Hypothalamus (tissue), 51 donors: ENCODE results near the gene ATXN10.
"Not testable (repeated sequence)": the region's sequence is repeated elsewhere in the genome, so short reads cannot be mapped to it uniquely, and the experiment has no call there.

Experiments used
- DNase-seq, 51 donors: peaks; one replicate each; lab custom pipeline; 2025; lab: John Stamatoyannopoulos, UW

The ATXN10 gene, protein sequence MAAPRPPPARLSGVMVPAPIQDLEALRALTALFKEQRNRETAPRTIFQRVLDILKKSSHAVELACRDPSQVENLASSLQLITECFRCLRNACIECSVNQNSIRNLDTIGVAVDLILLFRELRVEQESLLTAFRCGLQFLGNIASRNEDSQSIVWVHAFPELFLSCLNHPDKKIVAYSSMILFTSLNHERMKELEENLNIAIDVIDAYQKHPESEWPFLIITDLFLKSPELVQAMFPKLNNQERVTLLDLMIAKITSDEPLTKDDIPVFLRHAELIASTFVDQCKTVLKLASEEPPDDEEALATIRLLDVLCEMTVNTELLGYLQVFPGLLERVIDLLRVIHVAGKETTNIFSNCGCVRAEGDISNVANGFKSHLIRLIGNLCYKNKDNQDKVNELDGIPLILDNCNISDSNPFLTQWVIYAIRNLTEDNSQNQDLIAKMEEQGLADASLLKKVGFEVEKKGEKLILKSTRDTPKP

DNA sequence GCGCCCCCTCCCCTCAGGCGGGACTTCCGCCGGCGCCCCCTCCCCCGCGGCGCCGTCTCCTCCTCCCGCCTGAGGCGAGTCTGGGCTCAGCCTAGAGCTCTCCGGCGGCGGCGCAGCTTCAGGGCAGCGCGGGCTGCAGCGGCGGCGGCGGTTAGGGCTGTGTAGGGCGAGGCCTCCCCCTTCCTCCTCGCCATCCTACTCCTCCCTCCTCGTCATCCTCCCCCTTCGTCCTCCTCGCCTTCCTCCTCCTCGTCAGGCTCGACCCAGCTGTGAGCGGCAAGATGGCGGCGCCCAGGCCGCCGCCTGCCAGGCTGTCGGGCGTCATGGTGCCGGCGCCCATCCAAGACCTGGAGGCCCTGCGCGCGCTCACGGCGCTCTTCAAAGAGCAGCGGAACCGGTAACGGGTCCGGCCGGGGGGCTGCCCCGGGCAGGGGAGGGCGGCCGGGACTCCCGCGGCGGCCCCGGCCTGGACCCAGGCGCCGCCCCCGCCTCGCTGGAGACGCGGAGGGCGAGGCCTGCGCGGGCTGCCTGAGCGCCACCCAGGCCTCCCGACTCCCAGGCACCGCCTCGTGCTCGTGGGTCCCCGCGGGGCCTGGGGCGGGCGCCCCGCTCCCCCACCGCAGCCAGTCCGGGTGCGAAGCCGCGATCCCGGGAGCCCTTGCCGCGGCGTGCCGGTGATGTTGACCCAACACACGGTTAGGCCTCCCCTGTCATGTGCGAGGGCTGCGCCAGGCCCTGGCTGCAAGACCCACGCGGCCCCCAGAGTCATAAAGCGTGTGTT is at the start of gene ATXN10:
Gene ATXN10 (plus strand): TSS at position 52 of the 781 bp plus-strand sequence. CDS start 230 bp downstream, at position 282.
- DNase-seq, result peak; percentile 11 to 93 (median 75)

DNA sequence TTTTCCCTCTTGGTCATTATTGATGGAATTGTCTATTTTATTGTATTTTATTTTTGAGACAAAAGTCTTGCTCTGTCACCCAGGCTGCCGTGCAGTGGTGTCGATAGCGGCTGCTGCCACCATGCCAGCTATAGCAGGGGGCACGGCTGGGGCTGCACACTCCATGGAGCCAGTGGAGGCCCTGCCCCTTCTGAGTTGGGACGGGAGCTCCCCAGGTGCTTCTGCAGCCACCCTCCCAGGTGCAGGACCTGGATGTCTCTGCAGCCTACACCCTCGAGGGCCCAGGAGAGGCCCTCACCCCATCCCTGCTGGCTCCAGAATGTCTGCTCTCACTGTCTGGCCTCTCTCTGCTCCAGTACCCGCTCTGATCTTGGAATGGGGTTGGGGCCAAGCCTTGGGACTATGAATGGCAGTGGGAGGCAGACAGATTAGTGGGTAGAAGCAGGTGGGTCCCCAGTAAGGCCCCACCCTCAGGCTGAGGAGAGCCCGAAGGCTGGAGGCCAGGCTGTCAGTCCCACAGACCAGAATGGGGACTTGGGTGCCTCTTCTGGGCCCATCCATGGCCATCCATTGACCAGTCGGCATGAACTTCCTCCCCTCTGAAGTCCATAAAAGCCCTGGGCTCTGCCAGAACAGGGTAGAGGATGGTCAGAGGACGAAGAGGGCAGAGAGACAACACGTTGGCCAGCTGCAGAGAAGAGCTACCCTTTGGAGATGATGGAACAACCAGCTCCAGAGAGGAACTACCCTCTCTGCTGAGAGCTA is 49.6 kb upstream of the ATXN10 start:
- no peak for DNase-seq

DNA sequence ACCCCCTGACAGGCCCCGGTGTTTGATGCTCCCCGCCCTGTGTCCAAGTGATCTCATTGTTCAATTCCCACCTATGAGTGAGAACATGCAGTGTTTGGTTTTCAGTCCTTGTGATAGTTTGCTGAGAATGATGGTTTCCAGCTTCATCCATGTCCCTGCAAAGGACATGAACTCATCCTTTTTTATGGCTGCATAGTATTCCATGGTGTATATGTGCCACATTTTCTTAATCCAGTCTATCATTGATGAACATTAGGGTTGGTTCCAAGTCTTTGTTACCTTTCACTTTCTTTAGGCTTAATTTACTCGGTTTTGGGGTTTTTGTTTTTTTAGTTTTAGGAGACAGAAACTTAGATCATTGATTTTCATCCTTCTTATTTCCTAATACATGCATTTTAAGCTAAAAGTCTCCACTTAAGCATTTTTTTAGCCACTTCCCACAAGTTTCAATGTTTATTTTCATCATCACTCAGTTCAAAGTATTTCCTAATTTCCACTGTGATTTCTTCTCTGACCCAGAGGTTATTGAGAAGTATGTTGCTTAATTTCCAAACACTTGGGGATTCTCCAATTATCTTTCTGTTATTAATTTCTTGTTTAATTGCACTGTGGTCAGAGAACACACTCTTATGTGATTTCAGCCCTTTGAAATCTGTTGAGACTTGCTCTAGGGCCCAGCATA is 48.0 kb upstream of the ATXN10 start:
- DNase-seq, result not testable (repeated sequence)

DNA sequence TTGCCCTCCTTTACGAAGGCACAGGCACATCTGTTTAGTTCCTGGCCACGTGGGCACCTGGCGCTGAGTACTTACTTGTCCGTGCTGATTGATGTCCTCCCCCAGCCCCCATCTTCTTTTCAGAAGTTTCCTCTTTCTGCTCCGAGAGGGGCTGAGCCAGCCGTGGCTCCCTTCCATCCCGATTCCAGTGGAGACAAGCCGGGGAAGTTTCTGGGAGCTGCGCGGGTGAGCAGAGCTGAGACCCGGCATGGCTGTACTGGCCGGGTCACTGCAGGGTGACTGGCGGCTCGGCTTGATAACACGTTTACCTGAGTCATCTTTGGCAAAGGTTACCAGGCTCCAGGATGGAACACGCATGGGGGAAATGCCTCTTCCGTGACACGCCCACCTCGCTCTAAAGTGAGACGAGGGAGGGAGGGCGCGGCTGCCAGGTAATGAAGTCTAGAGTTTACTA is 45.4 kb upstream of the ATXN10 start:
- no peak for DNase-seq

DNA sequence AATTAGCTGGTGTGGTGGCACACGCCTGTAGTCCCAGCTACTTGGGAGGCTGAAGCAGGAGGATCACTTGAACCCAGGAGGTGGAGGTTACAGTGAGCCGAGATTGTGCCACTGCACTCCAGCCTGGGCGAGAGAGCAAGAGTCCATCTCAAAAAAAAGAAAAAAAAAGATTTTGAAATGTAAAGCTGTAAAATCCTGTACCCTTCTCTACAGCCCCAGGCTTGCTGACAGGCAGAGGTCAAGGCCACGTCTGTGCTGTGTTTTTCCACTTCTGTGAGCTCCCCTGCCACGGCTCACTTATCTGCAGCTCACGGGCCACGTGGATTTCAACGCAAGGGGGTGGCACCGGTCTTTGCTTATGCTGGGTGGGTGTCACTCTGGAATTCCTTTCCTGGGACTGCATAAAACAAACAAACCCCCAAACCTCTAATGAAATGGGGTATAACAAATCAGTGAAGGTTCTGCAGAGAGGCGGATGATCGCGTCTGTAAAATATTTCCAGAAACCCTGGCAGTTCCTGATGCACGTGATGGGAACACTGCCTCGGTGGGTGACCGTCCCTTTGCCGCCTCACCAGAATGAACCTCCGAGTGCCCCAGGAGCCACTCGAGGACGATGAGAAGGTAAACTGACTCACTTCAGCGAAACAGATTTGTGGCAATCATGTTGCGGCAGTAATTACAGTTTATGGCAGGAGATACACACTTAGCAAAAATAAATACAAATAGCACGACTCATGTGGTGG is 44.0 kb upstream of the ATXN10 start:
- no peak for DNase-seq

DNA sequence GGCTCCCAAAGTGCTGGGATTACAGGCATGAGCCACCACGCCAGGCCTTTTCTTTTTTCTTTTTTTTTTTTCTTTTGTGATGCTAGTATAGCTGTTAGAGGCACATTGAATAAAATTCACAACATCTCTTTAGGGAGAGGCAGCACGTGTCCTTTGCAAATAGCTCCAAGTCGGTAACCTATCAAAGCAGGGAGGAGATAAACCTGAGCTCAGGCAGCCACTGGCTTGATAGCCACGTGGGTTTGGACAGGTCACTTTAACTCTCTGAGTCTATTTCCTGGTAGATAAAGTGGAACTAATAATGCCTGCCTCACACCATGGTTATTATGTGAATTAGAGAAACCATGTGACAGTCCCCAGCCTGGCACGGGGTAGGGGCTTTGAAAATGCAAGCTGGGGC is 43.1 kb upstream of the ATXN10 start:
- DNase-seq, result no peak

DNA sequence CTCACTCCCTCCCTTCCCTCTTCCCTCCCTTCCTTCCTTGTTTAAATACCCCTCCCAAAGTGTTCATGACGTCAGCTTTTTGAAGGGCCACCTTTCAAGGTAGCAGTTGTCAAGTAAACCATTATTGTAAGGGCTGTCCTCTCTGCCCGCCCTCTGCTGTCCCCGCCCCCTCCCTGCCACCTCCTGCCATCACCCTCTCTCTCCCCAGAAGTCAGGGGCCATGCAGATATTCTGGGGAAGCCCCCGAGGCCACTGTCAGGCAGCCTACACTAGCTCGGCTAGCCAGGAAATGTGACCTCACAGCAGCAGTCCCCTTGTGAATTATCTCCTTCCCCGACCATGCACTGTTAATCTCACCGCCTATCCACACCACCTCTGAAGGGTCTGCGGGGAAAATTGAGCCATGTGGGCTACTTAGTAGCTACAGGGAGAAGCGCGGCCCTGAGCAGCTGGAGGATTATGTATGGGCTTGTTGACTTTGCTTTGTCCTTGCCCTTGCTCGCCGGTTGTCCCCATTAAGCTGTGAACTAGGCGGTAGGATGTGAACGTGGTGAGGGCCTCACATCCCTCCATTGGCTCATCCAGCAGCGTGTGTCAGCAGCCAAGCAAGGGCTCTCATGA is 42.1 kb upstream of the ATXN10 start:
- no peak for DNase-seq

DNA sequence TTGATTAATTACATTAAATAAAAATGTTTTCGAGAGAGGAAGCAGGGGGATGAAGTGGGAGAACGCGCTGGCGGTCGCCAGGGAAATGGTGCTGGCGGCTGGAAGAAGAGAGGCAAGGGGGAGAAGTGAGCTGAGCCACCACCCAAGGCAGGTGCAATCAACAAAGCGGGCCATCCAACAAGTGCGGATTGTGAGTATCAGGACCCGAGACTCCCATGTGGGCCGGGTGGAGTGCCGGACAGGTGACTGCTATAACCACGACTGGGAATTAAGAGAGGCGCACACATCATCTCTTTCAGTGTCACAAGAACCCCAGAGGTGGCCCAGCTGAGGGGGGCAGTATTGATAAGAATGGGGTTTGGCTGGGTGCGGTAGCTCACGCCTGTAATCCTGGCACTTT is 41.2 kb upstream of the ATXN10 start:
- DNase-seq, result no peak

DNA sequence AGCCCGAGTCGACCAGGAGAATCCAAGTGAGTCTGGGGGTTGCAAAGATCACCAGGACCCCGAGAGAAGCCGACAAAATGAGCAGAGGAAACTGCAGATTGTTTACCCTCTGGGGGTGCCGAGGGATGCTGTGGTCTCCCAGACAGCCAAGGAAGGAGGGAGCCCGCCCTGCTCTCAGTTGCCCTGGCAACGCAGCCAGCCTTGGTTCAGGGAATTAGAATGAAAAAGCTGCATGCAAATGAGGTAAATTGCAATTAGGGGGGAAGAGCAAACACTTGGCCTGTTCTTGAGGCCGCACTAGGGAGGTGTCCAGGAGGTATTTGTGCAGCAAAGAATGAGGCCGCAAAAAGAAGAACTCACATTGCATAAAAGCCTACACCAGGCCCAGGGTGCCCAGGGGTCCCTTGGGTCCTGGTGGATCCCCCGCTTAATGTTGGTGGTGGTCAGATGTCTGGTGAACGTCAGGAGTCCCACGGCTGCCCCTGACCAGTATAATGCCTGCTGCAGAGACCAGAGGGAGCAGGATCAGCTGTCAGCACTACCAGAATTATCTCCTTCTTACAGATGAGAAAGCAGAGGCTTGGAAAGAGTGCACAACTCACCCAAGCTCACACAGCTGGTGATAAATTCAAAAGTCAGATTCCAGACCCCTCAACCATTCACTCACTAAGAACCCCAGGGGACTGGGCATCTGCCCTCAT is 40.3 kb upstream of the ATXN10 start:
- peak in 27 of 51 donors; percentile 6 to 58 (median 26) for DNase-seq

DNA sequence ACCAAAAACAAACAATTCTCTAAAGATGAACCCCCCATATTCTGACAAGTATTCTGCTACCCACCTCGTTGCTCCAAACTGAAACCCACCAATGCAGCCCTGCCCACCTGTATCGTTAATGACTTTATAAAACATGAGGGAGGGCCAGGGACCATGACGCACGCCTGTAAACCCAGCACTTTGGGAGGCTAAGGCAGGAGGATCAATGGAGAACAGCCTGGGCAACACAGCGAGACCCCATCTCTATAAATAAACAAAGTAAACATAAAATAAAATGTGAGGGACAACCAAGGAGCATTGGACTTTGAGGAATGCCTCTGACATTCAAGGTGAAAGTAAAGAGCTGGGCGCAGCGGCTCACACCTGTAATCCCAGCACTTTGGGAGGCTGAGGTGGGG is 39.8 kb upstream of the ATXN10 start:
- no peak for DNase-seq

DNA sequence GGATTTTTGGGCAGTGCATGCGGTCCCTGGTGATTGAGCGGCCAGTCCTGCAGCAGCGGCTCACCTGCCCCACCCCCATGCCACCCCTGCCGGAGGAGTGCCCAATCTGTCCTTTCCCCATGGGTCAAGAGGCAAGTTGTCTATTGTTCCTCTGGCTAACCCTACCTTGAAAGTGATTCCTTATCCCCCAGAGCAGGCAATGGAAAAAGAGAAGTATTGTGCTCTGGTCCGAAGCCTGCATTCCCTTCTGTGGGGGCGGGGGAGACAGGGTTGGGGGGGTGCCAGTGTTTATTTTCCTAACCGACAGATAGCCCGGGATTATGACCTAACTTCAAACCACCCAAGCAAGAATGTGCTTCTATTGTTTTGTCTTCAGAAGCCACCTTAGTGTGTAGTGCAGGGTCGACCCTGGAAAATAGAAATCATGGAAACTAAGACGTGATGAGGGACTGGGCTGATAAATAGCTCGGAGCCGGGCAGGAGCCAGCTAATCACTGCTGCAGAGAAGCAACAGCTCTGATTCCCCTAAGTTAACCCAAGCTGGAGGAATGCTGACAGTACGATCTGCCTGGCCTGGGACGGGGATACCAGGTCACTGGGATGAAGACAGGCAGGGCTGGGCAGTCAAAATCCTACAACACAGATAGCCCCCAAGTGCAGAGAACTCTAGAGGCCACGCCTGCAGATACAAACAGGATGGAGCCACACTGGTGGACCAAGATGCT is 38.7 kb upstream of the ATXN10 start:
- no peak for DNase-seq

DNA sequence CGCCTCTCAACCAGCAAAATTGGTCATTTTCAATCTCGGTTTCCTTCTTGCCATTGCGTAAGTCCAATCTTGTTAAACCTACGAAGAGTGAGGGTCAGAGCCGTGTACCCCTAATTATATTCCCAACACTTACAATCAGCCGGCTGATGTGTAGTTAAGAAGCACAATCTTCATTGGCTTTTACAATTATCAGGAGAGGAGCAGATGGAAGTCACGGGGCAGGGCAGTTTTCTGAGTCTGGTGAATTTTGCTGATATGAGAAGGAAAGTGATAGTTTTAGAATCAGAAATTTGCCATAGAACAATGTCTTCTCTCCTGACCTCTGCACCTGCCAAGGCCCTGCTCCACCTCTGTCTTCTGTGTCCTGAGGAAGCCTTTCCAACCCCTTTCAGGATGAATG is 35.0 kb upstream of the ATXN10 start:
- DNase-seq, result no peak

DNA sequence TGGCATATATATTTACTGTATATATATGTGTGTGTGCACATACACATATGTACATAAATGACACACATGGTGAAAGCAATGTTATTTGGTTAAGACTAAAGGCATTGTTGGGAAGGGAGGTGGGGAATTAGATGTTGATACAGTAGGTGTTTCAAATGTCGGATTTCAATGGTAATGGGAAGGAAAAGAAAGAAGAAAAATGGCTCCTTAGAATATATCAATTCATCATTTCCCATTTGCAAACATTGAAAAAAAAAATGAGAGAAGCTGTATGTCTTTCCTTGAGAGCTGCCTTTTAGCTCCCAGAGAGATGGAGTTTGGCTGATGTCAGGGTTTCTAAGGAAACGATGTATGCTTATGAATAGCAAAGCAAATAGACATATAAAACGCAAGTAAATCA is 33.4 kb upstream of the ATXN10 start:
- DNase-seq, result no peak

DNA sequence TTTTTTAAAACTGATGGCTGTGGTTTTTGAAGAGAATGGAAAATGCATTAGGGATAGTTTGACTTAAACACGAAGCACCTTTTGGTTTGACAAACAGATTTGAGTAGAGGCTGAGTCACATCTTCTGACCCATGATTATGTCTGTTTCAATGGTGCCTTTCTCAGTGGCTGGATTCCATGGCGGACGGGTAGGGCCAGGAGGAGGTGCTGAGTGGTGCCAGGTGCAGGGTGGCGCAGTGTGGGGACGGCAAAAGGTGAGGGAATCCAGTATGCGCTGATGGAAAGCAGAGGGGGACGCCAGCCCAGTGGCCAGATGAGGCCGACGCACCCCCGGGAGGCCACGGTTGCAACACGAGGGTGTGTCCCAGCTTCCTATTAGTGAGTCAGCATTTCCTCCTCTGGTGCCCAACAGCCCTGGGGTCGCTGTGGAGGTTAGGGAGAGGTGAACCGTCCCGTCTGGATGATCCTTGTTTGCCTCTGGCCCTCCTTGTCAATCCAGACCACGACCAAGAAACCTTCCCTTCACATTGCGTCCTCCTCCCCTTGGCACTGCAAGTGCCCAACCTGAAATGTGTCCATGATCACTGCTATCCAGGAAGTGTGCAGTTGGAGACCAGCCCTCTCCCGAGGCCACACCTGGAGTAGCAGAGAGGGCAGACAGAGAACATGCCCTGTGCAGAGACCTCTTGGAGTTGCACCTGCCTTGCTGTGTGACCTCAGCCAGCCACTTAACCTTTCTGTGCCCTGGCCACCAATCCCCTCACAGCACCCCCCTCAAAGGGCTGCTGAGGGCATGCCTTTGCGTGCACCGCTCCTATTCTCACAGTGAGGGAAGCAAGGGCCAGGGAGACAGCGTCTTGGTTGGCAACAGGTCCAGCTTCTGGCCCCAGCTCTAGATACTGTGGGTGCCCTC is 32.5 kb upstream of the ATXN10 start:
- DNase-seq, result no peak

DNA sequence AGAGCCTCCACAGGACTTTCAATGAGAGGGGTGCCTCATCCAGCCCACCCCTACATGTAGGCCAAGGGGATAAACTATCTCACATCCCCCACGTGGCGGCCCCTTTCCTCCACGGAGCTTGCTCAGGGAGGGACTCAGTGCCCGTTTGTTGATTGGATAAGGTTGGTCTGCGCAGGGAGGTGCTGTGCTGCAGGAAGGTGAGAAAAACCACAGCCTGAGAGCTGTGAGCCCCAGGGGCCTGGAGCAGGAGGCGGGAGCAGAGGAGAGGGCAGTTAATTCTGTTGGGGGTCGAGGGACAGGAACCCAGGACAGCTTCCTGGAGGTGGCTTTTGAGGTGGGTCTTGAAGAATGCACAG is 31.9 kb upstream of the ATXN10 start:
- DNase-seq, result no peak

DNA sequence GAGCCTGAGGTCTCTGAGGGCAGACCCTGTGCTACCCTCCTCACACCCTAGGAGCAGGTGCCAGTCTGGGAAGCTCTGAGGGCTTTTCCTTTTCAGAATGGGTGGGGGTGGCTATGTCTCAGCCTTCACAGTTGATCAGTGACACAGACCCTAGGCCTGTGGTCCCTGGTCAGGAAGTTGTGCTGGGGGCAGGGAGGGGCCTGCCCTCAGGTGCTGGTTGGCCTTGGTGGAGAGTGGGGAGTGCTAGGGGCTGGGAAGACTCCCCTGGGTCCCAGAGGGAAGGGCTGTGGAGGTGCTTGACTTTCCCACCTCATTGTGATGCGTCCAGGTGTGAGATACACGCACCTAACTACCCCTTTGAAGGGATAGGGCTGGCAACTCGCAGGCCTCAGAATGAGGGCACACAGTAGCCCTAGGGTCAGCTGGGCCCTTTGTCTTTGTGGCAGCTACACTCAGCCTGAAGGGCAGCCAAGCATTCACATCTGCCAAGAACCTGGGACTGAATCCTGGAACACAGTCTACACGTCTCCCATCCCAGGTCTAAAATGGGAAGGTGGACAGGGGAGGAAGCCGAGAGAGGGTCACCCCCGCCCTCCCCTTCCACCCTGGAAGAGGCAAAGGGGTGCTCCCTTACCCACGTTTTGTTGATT is 31.2 kb upstream of the ATXN10 start:
- DNase-seq, result no peak
